Thymus (tissue), 11 donors: ENCODE measurements around the gene KCNN4. TPM values are rescaled to one million over a fixed set of nuclear protein-coding genes. Genes with fewer than 3 reads are reported as not detected.

Experiments used
- DNase-seq, 9 donors: peaks; one replicate each; pipeline ENCODE4 v3.0.0-alpha.2; 2013; ENCODE audit warnings: low spot score in 9 of 9, low read depth in 6 of 9, missing footprints in 1 of 9
- H3K27ac ChIP-seq, 2 donors: one replicate each; pipeline ENCODE4 v1.5.1; 2013; ENCODE audit warnings: control low read depth in 1 of 2, low read depth in 1 of 2, low read length in 1 of 2, mild to moderate bottlenecking in 1 of 2, moderate library complexity in 1 of 2
- H3K27me3 ChIP-seq, 2 donors: one replicate each; pipeline ENCODE4 v1.5.1; 2013; ENCODE audit warnings: low read length in 1 of 2; ENCODE audit not compliant: control insufficient read depth in 2 of 2, insufficient read depth in 1 of 2
- H3K36me3 ChIP-seq, 2 donors: one replicate each; pipeline ENCODE4 v1.5.1; 2013; ENCODE audit warnings: low read length in 1 of 2, mild to moderate bottlenecking in 1 of 2, moderate library complexity in 1 of 2; ENCODE audit not compliant: control insufficient read depth in 2 of 2, insufficient read depth in 2 of 2
- H3K4me1 ChIP-seq, 2 donors: one replicate each; pipeline ENCODE4 v1.5.1; 2013; ENCODE audit warnings: low read length in 2 of 2; ENCODE audit not compliant: control insufficient read depth in 2 of 2, insufficient read depth in 2 of 2
- H3K4me3 ChIP-seq, 2 donors: one replicate each; pipeline ENCODE4 v1.5.1; 2013; ENCODE audit warnings: low read length in 2 of 2, control low read depth in 1 of 2, mild to moderate bottlenecking in 1 of 2
- H3K9me3 ChIP-seq, 2 donors: one replicate each; pipeline ENCODE4 v1.5.1; 2013; ENCODE audit warnings: low read length in 1 of 2, mild to moderate bottlenecking in 1 of 2; ENCODE audit not compliant: control insufficient read depth in 2 of 2, insufficient read depth in 1 of 2
- WGBS: extraction: QIAGEN DNeasy Blood & Tissue Kit; methylation state at CpG from one replicate; pipeline ENCODE4 v1.1.7; 2013; 5-methylcytosine and 5-hydroxymethylcytosine counted together
- polyA plus RNA-seq: library from polyadenylated mRNA; stranded (reverse); fragments of 200-250 nt; gene quantifications from one replicate; pipeline ENCODE4 v1.2.3, GENCODE V29; 2013
- total RNA-seq: library from RNA; stranded (reverse); fragments of 120-200 nt; gene quantifications from one replicate; pipeline ENCODE4 v1.2.4, GENCODE V29; 2013
- donor health status: healthy.

KCNN4 gene
- total and polyA plus RNA-seq, 2 donors = 8.7 to 22.9 TPM

DNA sequence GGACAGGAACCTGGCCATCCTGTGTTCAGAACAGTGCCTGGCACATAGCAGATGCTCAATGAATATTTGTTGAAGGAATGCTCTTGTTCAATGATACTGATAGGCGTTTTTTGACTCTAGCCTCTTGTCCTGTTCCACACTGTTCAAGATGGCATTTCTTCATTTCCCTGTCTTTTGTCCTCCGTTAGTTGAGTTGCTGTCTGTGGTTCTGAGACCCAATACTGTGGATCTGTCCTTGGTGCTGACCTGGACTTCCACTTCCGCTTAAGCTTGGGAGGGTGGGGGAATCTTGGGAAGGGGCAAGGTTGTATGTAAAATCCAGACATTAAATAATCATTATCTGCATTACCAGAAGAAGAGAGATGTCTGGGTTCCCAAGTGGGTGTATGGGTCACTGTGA is 8.3 kb upstream of the KCNN4 start:
- peaks cover 0 to 3% of the 10 kb centered on the region in 2 donors for H3K27me3 ChIP-seq
- H3K27ac ChIP-seq = no peak overlapping the region
- peak in 2 of 9 donors; percentile 34 to 54 for DNase-seq
- H3K4me3 ChIP-seq = no peak overlapping the region
- no peaks in the 10 kb centered on the region for H3K9me3 ChIP-seq
- H3K36me3 ChIP-seq = no peaks in the 10 kb centered on the region
- WGBS = 15% methylated on average over 3 of the region's 3 CpGs
- peaks cover 10 to 11% of the 10 kb centered on the region in 2 donors for H3K4me1 ChIP-seq

DNA sequence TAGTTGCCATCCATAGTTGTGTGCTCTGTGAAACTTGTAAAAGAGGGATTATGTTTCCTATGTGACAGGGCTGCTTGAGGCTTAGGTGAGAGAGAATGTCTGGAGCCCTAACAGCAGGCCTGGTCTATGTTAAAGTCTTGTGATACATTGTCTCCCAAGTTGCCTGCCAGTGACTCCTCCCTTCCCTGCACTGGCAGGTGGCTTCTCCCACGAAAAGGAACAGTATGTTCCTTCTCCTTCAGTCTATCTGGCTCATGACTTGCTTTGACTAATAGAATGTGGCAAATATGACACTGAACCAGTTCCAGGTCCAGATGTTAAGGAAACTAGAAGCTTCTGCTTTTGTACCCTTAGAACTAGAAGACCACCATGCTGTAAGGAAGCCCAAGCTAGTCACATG is 5.9 kb upstream of the KCNN4 start:
- H3K4me3 ChIP-seq = no peak overlapping the region
- H3K27me3 ChIP-seq = no peaks in the 10 kb centered on the region
- H3K9me3 ChIP-seq = no peaks in the 10 kb centered on the region
- no peaks in the 10 kb centered on the region for H3K36me3 ChIP-seq
- H3K27ac ChIP-seq = no peak overlapping the region
- WGBS = 74% methylated on average over 1 of the region's 1 CpG
- DNase-seq = no peak
- H3K4me1 ChIP-seq = peaks cover 15 to 23% of the 10 kb centered on the region in 2 donors

- H3K4me1 ChIP-seq = peaks cover 21 to 38% of the 10 kb centered on the region in 2 donors
Measured at GRCh38 chr19:43784981-43785808, 4.4 kb upstream of the KCNN4 start.

DNA sequence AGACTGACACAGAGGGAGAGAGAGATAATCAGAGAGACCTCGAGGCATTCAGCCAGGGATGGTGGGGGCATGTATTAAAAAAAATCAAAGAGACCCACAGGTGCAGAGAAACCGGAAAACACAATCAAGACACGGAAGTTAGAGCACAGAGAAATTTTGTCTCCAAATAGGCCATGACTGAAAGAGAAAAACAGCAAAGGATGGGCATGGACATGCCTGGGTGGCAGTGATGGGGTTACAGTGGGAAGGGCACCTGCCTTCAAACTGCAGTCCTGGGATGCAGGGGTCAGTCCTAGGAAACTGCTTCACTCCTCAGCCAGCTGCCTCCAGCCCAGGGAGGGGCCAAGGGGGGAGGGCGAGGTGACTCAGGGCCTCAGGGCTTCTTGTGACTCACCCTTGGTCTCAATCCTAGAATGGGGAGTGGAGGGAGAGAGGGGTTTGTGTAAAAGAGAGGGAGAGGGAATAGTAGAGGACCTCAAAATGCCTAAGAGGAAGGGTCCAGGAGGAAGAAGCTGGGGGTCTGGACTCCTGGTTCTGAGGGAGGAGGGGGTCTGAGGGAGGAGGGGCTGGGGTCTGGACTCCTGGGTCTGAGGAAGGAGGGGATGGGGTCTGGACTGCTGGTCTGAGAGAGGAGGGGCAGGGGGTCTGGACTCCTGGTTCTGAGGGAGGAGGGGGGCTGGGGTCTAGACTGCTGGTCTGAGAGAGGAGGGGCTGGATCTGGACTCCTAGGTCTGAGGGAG is 3.6 kb upstream of the KCNN4 start:
- Histone ChIP-seq H3K27me3 (no peaks in the 10 kb centered on the region), H3K9me3 (no peaks in the 10 kb centered on the region), H3K36me3 (no peaks in the 10 kb centered on the region), H3K27ac (peak overlapping the region; percentile 93 to 98), H3K4me1 (peaks cover 26 to 46% of the 10 kb centered on the region in 2 donors), H3K4me3 (peak overlapping the region in 1 of 2 donors; percentile 24)
- DNase-seq = peak in 2 of 9 donors; percentile 45 to 77
- WGBS = 44% methylated on average over 4 of the region's 4 CpGs

More at GRCh38 chr19:43784981-43785808, 4.4 kb upstream of the KCNN4 start:
- H3K9me3 ChIP-seq = no peaks in the 10 kb centered on the region
- DNase-seq = peak in 3 of 9 donors; percentile 63 to 86 (median 73)
- H3K4me3 ChIP-seq = no peak overlapping the region
- H3K27ac ChIP-seq = peak overlapping the region; percentile 93 to 98
- WGBS = 33% methylated on average over 10 of the region's 10 CpGs
- H3K27me3 ChIP-seq = no peaks in the 10 kb centered on the region
- H3K36me3 ChIP-seq = no peaks in the 10 kb centered on the region

GRCh38 chr19:43783636-43784035 is 2.9 kb upstream of the KCNN4 start:
- no peaks in the 10 kb centered on the region for H3K27me3 ChIP-seq
- peaks cover 34 to 54% of the 10 kb centered on the region in 2 donors for H3K4me1 ChIP-seq
- H3K27ac ChIP-seq = peak overlapping the region; percentile 93 to 98
- no peaks in the 10 kb centered on the region for H3K36me3 ChIP-seq
- DNase-seq = no peak
- H3K4me3 ChIP-seq = no peak overlapping the region
- 96% methylated on average over 8 of the region's 8 CpGs for WGBS
- H3K9me3 ChIP-seq = no peaks in the 10 kb centered on the region

DNA sequence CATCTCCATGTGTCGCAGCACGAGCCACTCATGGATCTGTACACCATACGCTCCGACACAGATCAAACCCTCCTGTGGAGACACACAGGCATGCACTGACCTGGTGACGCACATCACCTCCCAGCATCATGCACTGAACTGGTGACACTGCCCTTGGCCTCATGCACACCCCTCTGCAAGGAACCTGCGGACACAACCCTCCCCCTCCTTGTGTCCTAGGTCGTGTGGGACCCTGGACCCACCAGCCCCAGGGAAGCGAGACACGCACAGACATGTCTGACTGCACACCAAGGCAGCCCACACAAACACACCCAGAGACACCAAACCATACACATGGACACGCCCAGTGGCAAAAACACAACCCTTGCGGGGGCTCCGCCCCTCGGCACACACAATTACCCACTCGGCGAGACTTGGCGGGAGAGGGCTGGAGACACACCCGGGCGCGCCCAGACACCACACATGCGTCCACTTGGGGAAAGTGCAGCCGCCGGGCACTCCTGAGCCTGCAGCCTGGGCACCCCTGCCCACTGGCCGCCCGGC is 2.0 kb upstream of the KCNN4 start:
- no peaks in the 10 kb centered on the region for H3K27me3 ChIP-seq
- no peak overlapping the region for H3K4me3 ChIP-seq
- H3K4me1 ChIP-seq = peaks cover 41 to 62% of the 10 kb centered on the region in 2 donors
- no peak overlapping the region for H3K27ac ChIP-seq
- no peaks in the 10 kb centered on the region for H3K36me3 ChIP-seq
- WGBS = 92% methylated on average over 24 of the region's 24 CpGs
- H3K9me3 ChIP-seq = no peaks in the 10 kb centered on the region
- DNase-seq = no peak

DNA sequence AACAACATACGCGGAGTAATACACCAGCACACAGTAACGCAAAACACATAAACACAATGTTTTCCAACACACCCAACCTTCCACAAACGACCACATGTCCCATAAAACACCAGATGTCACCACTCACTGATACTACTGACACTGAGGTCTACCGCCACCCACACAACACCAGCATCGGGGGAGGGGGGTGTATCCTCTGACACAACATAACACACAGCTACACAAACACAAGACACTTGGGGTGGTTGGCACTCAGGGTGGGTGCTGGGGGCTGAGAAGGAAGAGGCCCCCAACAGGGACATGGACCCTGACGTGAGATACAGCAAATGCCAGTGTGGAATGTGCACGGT is 1.5 kb upstream of the KCNN4 start:
- DNase-seq = no peak
- Histone ChIP-seq H3K27me3 (no peaks in the 10 kb centered on the region), H3K27ac (no peak overlapping the region), H3K4me3 (no peak overlapping the region), H3K9me3 (no peaks in the 10 kb centered on the region), H3K4me1 (peaks cover 45 to 67% of the 10 kb centered on the region in 2 donors), H3K36me3 (no peaks in the 10 kb centered on the region)
- 70% methylated on average over 8 of the region's 8 CpGs for WGBS

DNA sequence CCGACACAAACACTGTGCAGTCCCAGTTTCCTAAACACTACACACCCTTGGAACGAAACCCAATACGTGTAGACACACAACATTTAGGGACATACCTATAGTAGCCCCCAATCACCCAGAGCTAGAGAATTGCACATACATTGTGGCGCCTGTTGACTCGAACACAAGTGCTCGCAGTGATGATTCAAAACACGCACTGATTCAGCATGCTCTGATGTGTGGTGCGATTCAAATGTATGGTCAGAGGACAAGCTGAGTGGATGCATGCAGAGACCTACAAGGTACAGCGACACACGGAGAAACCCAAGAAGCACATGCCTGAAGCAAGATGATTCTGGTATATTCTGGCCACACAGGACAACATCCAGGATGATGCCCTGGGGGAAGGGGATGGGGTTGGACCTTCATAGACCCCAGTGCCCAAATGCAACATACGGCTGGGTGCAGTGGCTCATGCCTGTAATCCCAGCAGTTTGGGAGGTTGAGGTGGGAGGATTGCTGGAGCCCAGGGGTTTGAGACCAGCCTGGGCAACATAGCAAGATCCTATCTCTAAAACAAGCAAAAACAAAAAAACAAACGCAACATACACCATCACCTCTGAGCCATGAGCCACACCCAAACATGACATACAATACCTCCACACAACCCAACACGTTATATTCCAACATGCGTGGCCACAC is 997 bp upstream of the KCNN4 start:
- H3K4me3 ChIP-seq = no peak overlapping the region
- no peak overlapping the region for H3K27ac ChIP-seq
- no peaks in the 10 kb centered on the region for H3K27me3 ChIP-seq
- H3K4me1 ChIP-seq = peaks cover 48 to 72% of the 10 kb centered on the region in 2 donors
- no peaks in the 10 kb centered on the region for H3K36me3 ChIP-seq
- no peaks in the 10 kb centered on the region for H3K9me3 ChIP-seq
- 96% methylated on average over 14 of the region's 14 CpGs for WGBS
- DNase-seq = no peak
